ENCODE results near the gene SPR.

SPR gene

GRCh38 chr2:72887032-72887739, at the start of gene SPR:
Gene SPR, plus strand, starts transcription at chr2:72887408. Its CDS starts 25 bp downstream, at chr2:72887433.
- peak within 1 kb of the TSS; percentile 66 for H3K4me3 ChIP-seq (ENCODE audit: low read depth, low read length)
- TF ChIP-seq, protein P1, sequence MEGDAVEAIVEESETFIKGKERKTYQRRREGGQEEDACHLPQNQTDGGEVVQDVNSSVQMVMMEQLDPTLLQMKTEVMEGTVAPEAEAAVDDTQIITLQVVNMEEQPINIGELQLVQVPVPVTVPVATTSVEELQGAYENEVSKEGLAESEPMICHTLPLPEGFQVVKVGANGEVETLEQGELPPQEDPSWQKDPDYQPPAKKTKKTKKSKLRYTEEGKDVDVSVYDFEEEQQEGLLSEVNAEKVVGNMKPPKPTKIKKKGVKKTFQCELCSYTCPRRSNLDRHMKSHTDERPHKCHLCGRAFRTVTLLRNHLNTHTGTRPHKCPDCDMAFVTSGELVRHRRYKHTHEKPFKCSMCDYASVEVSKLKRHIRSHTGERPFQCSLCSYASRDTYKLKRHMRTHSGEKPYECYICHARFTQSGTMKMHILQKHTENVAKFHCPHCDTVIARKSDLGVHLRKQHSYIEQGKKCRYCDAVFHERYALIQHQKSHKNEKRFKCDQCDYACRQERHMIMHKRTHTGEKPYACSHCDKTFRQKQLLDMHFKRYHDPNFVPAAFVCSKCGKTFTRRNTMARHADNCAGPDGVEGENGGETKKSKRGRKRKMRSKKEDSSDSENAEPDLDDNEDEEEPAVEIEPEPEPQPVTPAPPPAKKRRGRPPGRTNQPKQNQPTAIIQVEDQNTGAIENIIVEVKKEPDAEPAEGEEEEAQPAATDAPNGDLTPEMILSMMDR (conservative IDR thresholded peaks at IDR 0.05; ENCODE audit: low read depth, low read length): no peak
- peak; percentile 55 for DNase-seq (ENCODE audit: low read depth)

DNA sequence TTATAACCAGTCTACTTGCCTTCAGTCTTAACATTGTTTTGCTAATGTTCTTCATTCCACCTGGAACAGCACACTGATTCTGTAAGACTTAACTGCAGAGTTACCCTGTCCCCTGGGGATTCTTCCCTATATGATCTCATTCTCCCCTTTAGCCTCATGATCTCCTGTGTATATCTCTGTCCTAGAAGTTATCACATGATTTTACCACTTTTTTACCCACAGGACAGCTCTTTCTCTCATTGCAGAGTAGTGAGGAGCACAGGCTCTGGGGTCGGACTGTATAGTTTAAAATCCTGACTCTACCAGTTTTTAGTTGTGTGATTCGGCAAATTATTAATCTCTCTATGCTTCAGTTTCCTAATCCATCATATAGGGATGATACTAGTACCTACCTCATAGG, 47.1 kb upstream of the SPR start:
- TF ChIP-seq, protein P1 (conservative IDR thresholded peaks at IDR 0.05; ENCODE audit: low read depth, low read length): no peak
- peak; percentile 17 for DNase-seq (ENCODE audit: low read depth)
- H3K4me3 ChIP-seq (ENCODE audit: low read depth, low read length): no peak overlapping the region

DNA sequence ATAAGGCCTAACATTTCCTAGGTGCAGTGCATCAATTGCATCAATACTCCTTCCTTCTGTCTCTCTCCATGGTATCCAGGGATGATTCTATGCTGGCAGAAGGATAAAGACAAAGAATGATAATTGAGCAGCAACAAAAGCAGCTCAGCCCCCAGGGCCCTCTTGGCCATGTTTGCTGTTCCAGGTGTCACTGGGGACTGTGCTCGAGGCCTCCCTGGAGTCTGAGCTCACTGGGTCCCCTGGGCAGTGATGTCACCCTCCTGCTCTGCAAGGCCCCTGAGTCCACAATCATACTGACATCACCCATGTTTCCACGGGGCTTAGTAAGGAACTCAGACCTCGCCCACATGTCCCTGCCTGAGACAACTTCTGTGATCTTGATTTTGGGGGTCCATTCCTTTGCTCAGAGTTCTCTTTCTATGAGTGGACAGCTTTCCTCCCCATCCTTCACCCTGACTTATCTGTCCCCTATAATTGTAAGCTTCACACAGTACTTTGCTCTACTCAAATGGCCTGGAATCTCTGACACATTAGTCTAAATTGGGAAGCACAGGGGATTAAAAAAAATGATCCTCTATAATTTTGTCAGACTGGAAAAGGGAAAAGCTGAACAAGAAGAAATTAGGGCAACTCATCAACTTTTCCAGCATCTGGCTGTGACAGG, 45.6 kb upstream of the SPR start:
- H3K4me3 ChIP-seq (ENCODE audit: low read depth, low read length): no peak overlapping the region
- DNase-seq (ENCODE audit: low read depth): no peak
- TF ChIP-seq, protein P1 (conservative IDR thresholded peaks at IDR 0.05; ENCODE audit: low read depth, low read length): no peak

GRCh38 chr2:72843301-72843700, 43.9 kb upstream of the SPR start:
- no peak for DNase-seq (ENCODE audit: low read depth)
- H3K4me3 ChIP-seq (ENCODE audit: low read depth, low read length): no peak overlapping the region
- TF ChIP-seq, protein P1 (conservative IDR thresholded peaks at IDR 0.05; ENCODE audit: low read depth, low read length): no peak

DNA sequence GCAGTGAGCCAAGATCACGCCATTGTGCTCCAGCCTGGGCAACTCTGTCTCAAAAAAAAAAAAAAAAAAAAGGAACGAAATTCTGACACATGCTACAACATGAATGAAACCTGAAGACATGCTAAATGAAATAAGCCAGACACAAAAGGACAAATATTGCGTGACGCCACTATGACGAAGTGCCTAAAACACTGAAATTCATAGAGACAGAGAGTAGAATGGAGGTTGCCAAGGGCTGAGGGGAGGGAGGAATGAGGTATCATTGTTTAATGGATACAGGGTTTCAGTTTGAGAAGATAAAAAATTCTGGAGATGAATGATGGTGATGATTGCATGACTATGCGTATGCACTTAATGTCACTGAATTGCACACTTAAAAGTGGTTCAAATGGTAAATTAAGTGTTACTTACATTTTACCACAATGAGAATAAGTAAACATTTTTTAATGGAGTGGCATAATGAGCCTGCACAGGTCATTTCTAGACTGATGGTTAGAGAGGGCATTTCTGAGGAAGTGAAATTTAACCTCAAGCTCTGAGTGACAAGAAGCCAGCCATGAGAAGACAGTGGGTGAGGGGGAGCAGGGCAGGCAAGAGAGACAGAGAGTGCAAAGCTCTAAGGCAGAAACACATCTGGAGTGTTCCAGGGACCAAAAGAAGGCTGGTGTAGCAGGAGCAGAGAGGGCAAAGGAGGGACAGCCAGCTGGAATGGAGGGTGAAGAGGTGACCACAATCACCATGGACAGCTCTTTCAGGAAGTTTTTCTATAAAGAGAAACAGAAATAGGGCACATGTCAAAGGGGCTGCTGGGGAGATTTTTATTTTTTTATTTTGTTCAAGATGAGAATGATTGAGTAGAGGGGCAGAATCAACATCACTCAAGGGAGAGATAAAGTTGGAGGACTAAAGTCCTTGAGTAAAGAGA, 40.8 kb upstream of the SPR start:
- no peak for DNase-seq (ENCODE audit: low read depth)
- TF ChIP-seq, protein P1 (conservative IDR thresholded peaks at IDR 0.05; ENCODE audit: low read depth, low read length): no peak
- H3K4me3 ChIP-seq (ENCODE audit: low read depth, low read length): no peak overlapping the region

- H3K4me3 ChIP-seq (ENCODE audit: low read depth, low read length): no peak overlapping the region
- DNase-seq (ENCODE audit: low read depth): no peak
- TF ChIP-seq, protein P1 (conservative IDR thresholded peaks at IDR 0.05; ENCODE audit: low read depth, low read length): no peak
Measured at GRCh38 chr2:72847534-72848315, 39.5 kb upstream of the SPR start.

All from choroid plexus epithelial cell (primary cell).